Measurements from ENCODE around the gene GPR146. TPM values are rescaled to one million over a fixed set of nuclear protein-coding genes. Genes with fewer than 3 reads are reported as not detected.

The GPR146 gene
- total RNA-seq, 1 experiment from 2014 or later: 1.8 TPM

GRCh38 chr7:1061180-1061579, 16.8 kb downstream of the GPR146 start:
- Mint-ChIP-seq H3K27me3 (ENCODE audit: insufficient read depth, unreplicated experiment) (no peaks in the 10 kb centered on the region), H3K27ac (ENCODE audit: unreplicated experiment) (no peak overlapping the region), H3K36me3 (ENCODE audit: insufficient read depth, unreplicated experiment) (peaks cover 7% of the 10 kb centered on the region), H3K4me1 (ENCODE audit: low read depth, unreplicated experiment) (no peaks in the 10 kb centered on the region), H3K4me3 (ENCODE audit: unreplicated experiment) (no peak overlapping the region), H3K9me3 (ENCODE audit: unreplicated experiment) (no peaks in the 10 kb centered on the region)
- intact Hi-C loops (cut with micrococcal nuclease; ENCODE audit: unreplicated experiment): no loop called here
- H3K27me3 ChIP-seq (replicated peaks; ENCODE audit: control insufficient read depth, insufficient read depth, low read length): no peaks in the 10 kb centered on the region
- no peaks in the 10 kb centered on the region for H3K4me1 ChIP-seq
- no peaks in the 10 kb centered on the region for H3K36me3 ChIP-seq (ENCODE audit: control insufficient read depth, insufficient read depth, low read length)
- no peak for DNase-seq
- no TSS peak for BruUV-seq (replicated peaks)
- POLR2A ChIA-PET: no interaction called here
- H3K9me3 ChIP-seq: peaks cover 5% of the 10 kb centered on the region; the same call in 1 of the 2 replicates
- no peak for TF ChIP-seq CTCF (IDR thresholded peaks at IDR 0.05; ENCODE audit: insufficient read depth in 1 of 2, low read depth in 1 of 2, low read length in 1 of 2, severe bottlenecking in 1 of 2, unreplicated experiment in 1 of 2)
- CTCF ChIA-PET: interaction anchor here (0.6 kb wide), 1 partner anchor 78 kb away, joined by 3 read pairs; no protein-coding TSS in a partner anchor
- no peak overlapping the region for H3K4me3 ChIP-seq (ENCODE audit: low read depth, low read length)

- no peaks in the 10 kb centered on the region for H3K4me1 Mint-ChIP-seq (ENCODE audit: low read depth, unreplicated experiment)
- Histone ChIP-seq H3K9me3 (peaks cover 5% of the 10 kb centered on the region; the same call in 1 of the 2 replicates), H3K36me3 (ENCODE audit: control insufficient read depth, insufficient read depth, low read length) (no peaks in the 10 kb centered on the region), H3K27me3 (replicated peaks; ENCODE audit: control insufficient read depth, insufficient read depth, low read length) (no peaks in the 10 kb centered on the region), H3K4me3 (ENCODE audit: low read depth, low read length) (no peak overlapping the region), H3K4me1 (no peaks in the 10 kb centered on the region)
- no peaks in the 10 kb centered on the region for H3K9me3 Mint-ChIP-seq (ENCODE audit: unreplicated experiment)
- TF ChIP-seq CTCF (IDR thresholded peaks at IDR 0.05; ENCODE audit: insufficient read depth in 1 of 2, low read depth in 1 of 2, low read length in 1 of 2, severe bottlenecking in 1 of 2, unreplicated experiment in 1 of 2): no peak
- peaks cover 7% of the 10 kb centered on the region for H3K36me3 Mint-ChIP-seq (ENCODE audit: insufficient read depth, unreplicated experiment)
- intact Hi-C loops (cut with micrococcal nuclease; ENCODE audit: unreplicated experiment): no loop called here
- H3K27ac Mint-ChIP-seq (ENCODE audit: unreplicated experiment): no peak overlapping the region
- POLR2A ChIA-PET: no interaction called here
- CTCF ChIA-PET: no interaction called here
- no peak for DNase-seq
- no TSS peak for BruUV-seq (replicated peaks)
- no peak overlapping the region for H3K4me3 Mint-ChIP-seq (ENCODE audit: unreplicated experiment)
- no peaks in the 10 kb centered on the region for H3K27me3 Mint-ChIP-seq (ENCODE audit: insufficient read depth, unreplicated experiment)
Measured at GRCh38 chr7:1062296-1063294, 18.2 kb downstream of the GPR146 start.

GRCh38 chr7:1063361-1063760, 19.0 kb downstream of the GPR146 start:
- Mint-ChIP-seq H3K36me3 (ENCODE audit: insufficient read depth, unreplicated experiment) (peaks cover 5% of the 10 kb centered on the region), H3K4me3 (ENCODE audit: unreplicated experiment) (no peak overlapping the region), H3K27me3 (ENCODE audit: insufficient read depth, unreplicated experiment) (no peaks in the 10 kb centered on the region), H3K4me1 (ENCODE audit: low read depth, unreplicated experiment) (peaks cover 3% of the 10 kb centered on the region), H3K27ac (ENCODE audit: unreplicated experiment) (no peak overlapping the region), H3K9me3 (ENCODE audit: unreplicated experiment) (no peaks in the 10 kb centered on the region)
- no TSS peak for BruUV-seq (replicated peaks)
- CTCF ChIA-PET: no interaction called here
- Histone ChIP-seq H3K36me3 (ENCODE audit: control insufficient read depth, insufficient read depth, low read length) (no peaks in the 10 kb centered on the region), H3K9me3 (peaks cover 5% of the 10 kb centered on the region; the same call in 1 of the 2 replicates), H3K4me1 (peaks cover 5% of the 10 kb centered on the region), H3K4me3 (ENCODE audit: low read depth, low read length) (no peak overlapping the region), H3K27me3 (replicated peaks; ENCODE audit: control insufficient read depth, insufficient read depth, low read length) (no peaks in the 10 kb centered on the region)
- POLR2A ChIA-PET: no interaction called here
- intact Hi-C loops (cut with micrococcal nuclease; ENCODE audit: unreplicated experiment): no loop called here
- no peak for TF ChIP-seq CTCF (IDR thresholded peaks at IDR 0.05; ENCODE audit: insufficient read depth in 1 of 2, low read depth in 1 of 2, low read length in 1 of 2, severe bottlenecking in 1 of 2, unreplicated experiment in 1 of 2)
- no peak for DNase-seq
